ENCODE data around the gene CSF2RB. TPM values are rescaled to one million over a fixed set of nuclear protein-coding genes. Genes with fewer than 3 reads are reported as not detected.

CSF2RB gene
- polyA plus RNA-seq, 1 donor (not counting 4 experiments of a cell fraction or from before 2014, with no cell fraction given): 0.08 TPM

GRCh38 chr22:36946421-36947158 lies 33.2 kb downstream of the CSF2RB start:
- TF ChIP-seq CTCF (optimal IDR thresholded peaks at IDR 0.05 in 1 of 3, IDR thresholded peaks at IDR 0.05 in 1 of 3, conservative IDR thresholded peaks at IDR 0.05 in 1 of 3; ENCODE audit: extremely low read depth in 1 of 3, insufficient read depth in 2 of 3, low read length in 3 of 3) (peak in 1 of 3 experiments; percentile 17), EZH2 (IDR thresholded peaks at IDR 0.05; ENCODE audit: low read length) (no peak)
- Histone ChIP-seq H3K36me3 (ENCODE audit: control insufficient read depth in 2 of 2, extremely low read depth in 1 of 2, insufficient read depth in 2 of 2, low read length in 2 of 2) (no peaks in the 10 kb centered on the region), H3K79me2 (ENCODE audit: control insufficient read depth, insufficient read depth, low read length) (no peaks in the 10 kb centered on the region), H3K27me3 (ENCODE audit: control insufficient read depth, extremely low read depth, insufficient read depth, low read length) (no peaks in the 10 kb centered on the region), H3K4me2 (ENCODE audit: control insufficient read depth, extremely low read depth, insufficient read depth, low read depth, low read length) (no peak overlapping the region), H3K27ac (ENCODE audit: control insufficient read depth, insufficient read depth, low read length) (no peak overlapping the region), H3K9me1 (ENCODE audit: control insufficient read depth, extremely low read depth, insufficient read depth, low read length) (no peaks in the 10 kb centered on the region), H3K4me3 (ENCODE audit: control insufficient read depth in 2 of 3, extremely low read depth in 1 of 3, insufficient read depth in 2 of 3, low read depth in 1 of 3, low read length in 3 of 3) (no peak overlapping the region), H4K20me1 (ENCODE audit: control insufficient read depth, extremely low read depth, insufficient read depth, low read length) (no peaks in the 10 kb centered on the region), H3K4me1 (ENCODE audit: control insufficient read depth, extremely low read depth, insufficient read depth, low read length) (no peaks in the 10 kb centered on the region), H2AFZ (ENCODE audit: control insufficient read depth, low read length) (no peak overlapping the region), H3K9me3 (ENCODE audit: control insufficient read depth, low read depth, low read length) (no peaks in the 10 kb centered on the region), H3K9ac (ENCODE audit: control insufficient read depth, extremely low read depth, insufficient read depth, low read length) (no peak overlapping the region)
- dilution Hi-C loops (cut with MboI; ENCODE audit: extremely low pct_ligation_motif_present, low sequenced_read_pairs): no loop called here
- DNase-seq (ENCODE audit: low read depth, low spot score) (no peak), FAIRE-seq (no peak)

- Histone ChIP-seq H3K27me3 (ENCODE audit: control insufficient read depth, extremely low read depth, insufficient read depth, low read length) (peaks cover 3% of the 10 kb centered on the region), H3K9me3 (ENCODE audit: control insufficient read depth, low read depth, low read length) (no peaks in the 10 kb centered on the region), H3K4me3 (ENCODE audit: control insufficient read depth in 2 of 3, extremely low read depth in 1 of 3, insufficient read depth in 2 of 3, low read depth in 1 of 3, low read length in 3 of 3) (no peak overlapping the region), H2AFZ (ENCODE audit: control insufficient read depth, low read length) (no peak overlapping the region), H3K27ac (ENCODE audit: control insufficient read depth, insufficient read depth, low read length) (no peak overlapping the region), H3K4me1 (ENCODE audit: control insufficient read depth, extremely low read depth, insufficient read depth, low read length) (no peaks in the 10 kb centered on the region), H3K9ac (ENCODE audit: control insufficient read depth, extremely low read depth, insufficient read depth, low read length) (no peak overlapping the region), H3K4me2 (ENCODE audit: control insufficient read depth, extremely low read depth, insufficient read depth, low read depth, low read length) (no peak overlapping the region), H3K9me1 (ENCODE audit: control insufficient read depth, extremely low read depth, insufficient read depth, low read length) (no peaks in the 10 kb centered on the region), H3K36me3 (ENCODE audit: control insufficient read depth in 2 of 2, extremely low read depth in 1 of 2, insufficient read depth in 2 of 2, low read length in 2 of 2) (no peaks in the 10 kb centered on the region), H4K20me1 (ENCODE audit: control insufficient read depth, extremely low read depth, insufficient read depth, low read length) (no peaks in the 10 kb centered on the region), H3K79me2 (ENCODE audit: control insufficient read depth, insufficient read depth, low read length) (no peaks in the 10 kb centered on the region)
- no peak for TF ChIP-seq EZH2 (IDR thresholded peaks at IDR 0.05; ENCODE audit: low read length)
- no peak for TF ChIP-seq CTCF (optimal IDR thresholded peaks at IDR 0.05 in 1 of 3, IDR thresholded peaks at IDR 0.05 in 1 of 3, conservative IDR thresholded peaks at IDR 0.05 in 1 of 3; ENCODE audit: extremely low read depth in 1 of 3, insufficient read depth in 2 of 3, low read length in 3 of 3)
- dilution Hi-C loops (cut with MboI; ENCODE audit: extremely low pct_ligation_motif_present, low sequenced_read_pairs): no loop called here
- FAIRE-seq: no peak
- DNase-seq (ENCODE audit: low read depth, low spot score): no peak
Observed at GRCh38 chr22:36948273-36949225, 35.1 kb downstream of the CSF2RB start.
